GM21447 (cell line): ENCODE results near the gene PCNT.
A peak's percentile ranks its signal among the peaks of the same experiment; 100 is the strongest.

ENCODE experiments used
- ATAC-seq: cut with Tn5 transposase; IDR thresholded peaks from one replicate; pipeline ENCODE4 v1.9.1; 2021; ENCODE audit not compliant: unreplicated experiment

Gene PCNT

GRCh38 chr21:46334351-46335140, 10.6 kb downstream of the PCNT start:
- no peak for ATAC-seq

DNA sequence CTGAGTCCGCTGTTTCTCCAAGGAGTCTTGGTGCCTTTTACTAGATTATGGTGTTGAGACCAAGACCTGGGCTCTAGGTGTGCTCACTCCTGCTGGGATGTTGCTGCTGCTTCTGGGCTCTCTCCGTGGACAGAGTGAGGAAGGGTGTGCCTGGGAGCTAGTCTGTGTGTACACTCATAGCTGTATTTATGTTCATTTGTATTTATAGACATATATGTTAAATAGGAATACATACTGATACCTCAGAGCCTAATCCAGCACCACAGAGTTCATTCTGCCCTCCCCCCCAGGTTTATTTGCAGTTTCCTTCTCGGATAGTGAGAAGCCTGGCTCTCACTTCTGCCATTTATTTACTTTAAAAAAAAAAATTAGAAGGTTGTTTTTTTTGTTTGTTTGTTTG, 12.6 kb downstream of the PCNT start:
- no peak for ATAC-seq

- no peak for ATAC-seq
These were observed 17.0 kb downstream of the PCNT start for GRCh38 chr21:46340998-46341397.

GRCh38 chr21:46344219-46344915, 20.4 kb downstream of the PCNT start:
- ATAC-seq = no peak

GRCh38 chr21:46345861-46346260, 21.9 kb downstream of the PCNT start:
- no peak for ATAC-seq

- ATAC-seq = no peak
These were observed 22.6 kb downstream of the PCNT start for GRCh38 chr21:46346296-46347202.

DNA sequence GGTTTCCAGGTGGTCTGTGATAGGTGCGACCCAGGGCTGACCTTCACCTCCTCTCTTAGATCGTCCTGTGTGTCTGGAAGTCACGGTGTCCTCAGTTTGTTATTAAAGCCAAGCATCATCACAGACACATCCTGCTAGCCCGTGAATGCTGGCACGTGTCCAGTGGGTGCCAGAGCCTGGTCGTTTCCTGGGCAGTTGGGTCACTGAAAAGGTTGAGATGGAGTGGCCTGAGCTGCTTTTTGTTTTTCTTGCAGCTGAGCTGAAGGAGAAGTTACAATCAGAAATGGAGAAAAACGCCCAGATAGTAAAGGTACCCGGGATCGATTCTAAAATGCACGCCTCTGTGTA, 23.2 kb downstream of the PCNT start:
- no peak for ATAC-seq

- no peak for ATAC-seq
These were observed 23.9 kb downstream of the PCNT start for GRCh38 chr21:46347791-46348381.

DNA sequence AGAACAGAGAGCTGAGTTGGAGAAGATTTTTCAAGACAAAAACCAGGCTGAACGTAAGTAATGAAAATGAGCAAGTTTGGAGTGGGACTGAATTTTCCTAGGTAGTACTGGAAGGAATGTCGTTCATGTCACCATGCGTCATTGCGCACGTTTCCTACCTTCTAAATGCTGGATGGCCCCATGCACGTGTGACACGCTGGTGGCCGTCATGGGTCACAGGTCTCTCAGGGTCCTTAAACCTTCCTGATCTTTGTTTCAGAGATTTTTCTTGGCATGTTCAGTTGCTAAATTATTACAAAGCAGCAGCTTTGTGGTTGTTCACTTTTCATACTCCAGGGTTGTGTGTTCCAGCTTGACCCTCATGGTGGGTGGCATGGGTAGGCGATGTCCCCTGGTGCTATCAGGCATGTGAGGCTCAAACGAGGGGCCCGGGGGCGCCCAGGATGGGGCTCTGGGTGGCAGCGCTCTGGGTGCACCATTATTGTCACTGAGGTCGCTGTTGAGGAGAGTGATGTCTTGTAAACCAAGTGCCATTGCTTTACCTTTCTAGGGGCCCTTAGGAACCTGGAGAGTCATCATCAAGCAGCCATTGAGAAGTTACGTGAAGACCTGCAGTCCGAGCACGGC, 25.3 kb downstream of the PCNT start:
- no peak for ATAC-seq

GRCh38 chr21:46350571-46350970, 26.6 kb downstream of the PCNT start:
- ATAC-seq = no peak

GRCh38 chr21:46350981-46351380, 27.0 kb downstream of the PCNT start:
- ATAC-seq = no peak

- no peak for ATAC-seq
These were observed 27.7 kb downstream of the PCNT start for GRCh38 chr21:46351476-46352163.

DNA sequence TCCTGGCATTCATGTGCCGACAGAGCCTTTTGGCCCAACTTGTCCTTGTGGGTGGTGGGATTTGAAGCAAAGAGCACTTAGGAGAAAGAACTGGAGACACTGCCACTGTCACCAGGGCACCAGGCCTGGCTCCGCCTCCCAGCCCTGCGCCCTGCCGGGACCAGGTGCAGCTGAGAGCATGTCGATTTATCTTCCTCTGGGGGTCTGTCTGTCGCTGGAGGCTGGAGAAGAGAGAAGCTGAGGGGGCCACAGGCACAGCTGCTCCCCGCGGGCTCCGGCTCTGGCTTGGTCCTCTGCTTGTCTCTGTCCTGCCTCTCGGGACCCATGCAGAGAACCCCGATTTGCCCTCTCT, 28.2 kb downstream of the PCNT start:
- no peak for ATAC-seq

DNA sequence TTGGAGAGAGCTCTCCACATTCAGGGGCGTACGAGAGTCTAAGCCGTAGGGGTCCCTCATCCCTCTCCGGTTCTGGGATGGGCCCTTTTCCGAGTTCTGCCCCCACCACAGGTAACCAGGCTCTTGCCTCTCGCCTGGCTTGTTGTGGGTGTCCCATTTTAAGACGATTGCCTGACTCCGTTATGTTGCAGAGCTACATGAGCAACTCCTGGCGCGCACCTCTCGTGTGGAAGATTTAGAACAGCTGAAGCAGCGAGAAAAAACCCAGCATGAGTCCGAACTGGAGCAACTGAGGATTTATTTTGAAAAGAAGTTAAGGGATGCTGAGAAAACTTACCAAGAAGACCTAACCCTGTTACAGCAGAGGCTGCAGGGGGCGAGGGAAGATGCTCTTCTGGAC, 29.0 kb downstream of the PCNT start:
- ATAC-seq = no peak

DNA sequence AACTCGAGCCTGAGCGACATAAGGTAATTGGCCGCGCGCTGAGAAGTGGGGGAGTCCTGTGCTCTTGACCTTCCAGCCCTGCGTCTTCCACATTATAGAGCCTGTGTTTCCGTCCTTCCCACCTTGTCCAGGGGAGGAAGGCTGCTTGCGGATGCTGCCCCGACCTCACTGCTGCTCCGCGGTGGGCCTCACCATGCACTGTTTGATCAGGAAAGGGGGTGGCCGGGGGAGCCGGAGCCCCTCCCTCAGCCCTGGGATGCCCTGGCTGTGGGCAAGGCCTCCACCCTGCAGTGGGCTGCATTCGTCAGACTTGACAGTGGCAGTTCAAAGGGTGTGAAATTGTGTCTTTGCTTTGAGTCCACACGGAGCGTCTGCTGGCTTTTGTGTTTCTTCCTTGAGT, 30.1 kb downstream of the PCNT start:
- no peak for ATAC-seq

DNA sequence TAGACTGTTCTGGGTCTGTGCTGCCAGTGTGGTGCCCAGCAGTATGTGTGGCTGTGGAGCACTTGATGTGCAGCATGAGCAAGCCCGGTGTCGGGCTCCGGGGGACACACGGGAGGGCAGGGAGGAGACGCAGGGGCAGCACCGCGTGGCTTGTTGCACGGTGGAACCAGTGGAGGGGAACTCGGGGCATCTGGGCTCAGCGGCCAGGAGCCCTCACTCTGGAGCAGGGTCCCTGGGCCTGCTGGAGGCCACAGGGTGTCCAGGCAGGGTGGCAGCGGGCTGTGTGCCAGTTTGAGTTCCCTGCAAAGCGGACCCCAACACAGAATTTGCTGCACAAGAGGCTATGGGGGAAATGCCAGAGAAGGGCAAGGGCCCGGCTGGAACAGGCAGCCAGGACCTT, 30.6 kb downstream of the PCNT start:
- no peak for ATAC-seq

- ATAC-seq = no peak
These were observed 31.4 kb downstream of the PCNT start for GRCh38 chr21:46355161-46356004.

GRCh38 chr21:46356005-46356338, 32.0 kb downstream of the PCNT start:
- no peak for ATAC-seq

- peak; percentile 52 for ATAC-seq
These were observed 32.8 kb downstream of the PCNT start for GRCh38 chr21:46356494-46357334.
